Measurements from ENCODE around the gene ZNF783.

ZNF783 gene

GRCh38 chr7:149287622-149288021 is 25.6 kb downstream of the ZNF783 start:
- DNase-seq (ENCODE audit: low read depth, low spot score), result no peak
- no peaks in the 10 kb centered on the region for H3K27me3 ChIP-seq (ENCODE audit: insufficient read depth, insufficient read length)
- H3K36me3 ChIP-seq (ENCODE audit: insufficient read depth, insufficient read length, low read length), result peaks cover 8% of the 10 kb centered on the region
- no peaks in the 10 kb centered on the region for H3K9me3 ChIP-seq (ENCODE audit: insufficient read depth, low read length)
- no peaks in the 10 kb centered on the region for H3K4me1 ChIP-seq (ENCODE audit: insufficient read depth, insufficient read length)
- TF ChIP-seq YY1 (IDR thresholded peaks at IDR 0.05; ENCODE audit: insufficient read depth, insufficient read length), result no peak
- no peak for TF ChIP-seq ZNF274 (IDR thresholded peaks at IDR 0.05; ENCODE audit: low read depth, low read length)
- no peak for TF ChIP-seq SUZ12 (IDR thresholded peaks at IDR 0.05; ENCODE audit: extremely low read depth, insufficient read depth, insufficient read length)
- no peak overlapping the region for H3K4me3 ChIP-seq (ENCODE audit: insufficient read length, low read depth)
- no peak overlapping the region for H3K9ac ChIP-seq (ENCODE audit: insufficient read length, low read depth)

GRCh38 chr7:149289262-149289661 is 27.3 kb downstream of the ZNF783 start:
- no peaks in the 10 kb centered on the region for H3K4me1 ChIP-seq (ENCODE audit: insufficient read depth, insufficient read length)
- H3K9ac ChIP-seq (ENCODE audit: insufficient read length, low read depth), result no peak overlapping the region
- H3K4me3 ChIP-seq (ENCODE audit: insufficient read length, low read depth), result no peak overlapping the region
- no peak for TF ChIP-seq SUZ12 (IDR thresholded peaks at IDR 0.05; ENCODE audit: extremely low read depth, insufficient read depth, insufficient read length)
- no peak for TF ChIP-seq ZNF274 (IDR thresholded peaks at IDR 0.05; ENCODE audit: low read depth, low read length)
- no peak for TF ChIP-seq YY1 (IDR thresholded peaks at IDR 0.05; ENCODE audit: insufficient read depth, insufficient read length)
- no peaks in the 10 kb centered on the region for H3K27me3 ChIP-seq (ENCODE audit: insufficient read depth, insufficient read length)
- peaks cover 18% of the 10 kb centered on the region for H3K36me3 ChIP-seq (ENCODE audit: insufficient read depth, insufficient read length, low read length)
- no peaks in the 10 kb centered on the region for H3K9me3 ChIP-seq (ENCODE audit: insufficient read depth, low read length)
- DNase-seq (ENCODE audit: low read depth, low spot score), result no peak

GRCh38 chr7:149289856-149290255 is 27.9 kb downstream of the ZNF783 start:
- Histone ChIP-seq H3K27me3 (ENCODE audit: insufficient read depth, insufficient read length) (no peaks in the 10 kb centered on the region), H3K36me3 (ENCODE audit: insufficient read depth, insufficient read length, low read length) (peaks cover 23% of the 10 kb centered on the region), H3K4me1 (ENCODE audit: insufficient read depth, insufficient read length) (no peaks in the 10 kb centered on the region), H3K4me3 (ENCODE audit: insufficient read length, low read depth) (no peak overlapping the region), H3K9ac (ENCODE audit: insufficient read length, low read depth) (no peak overlapping the region), H3K9me3 (ENCODE audit: insufficient read depth, low read length) (no peaks in the 10 kb centered on the region)
- TF ChIP-seq ZNF274 (IDR thresholded peaks at IDR 0.05; ENCODE audit: low read depth, low read length) (no peak), SUZ12 (IDR thresholded peaks at IDR 0.05; ENCODE audit: extremely low read depth, insufficient read depth, insufficient read length) (no peak), YY1 (IDR thresholded peaks at IDR 0.05; ENCODE audit: insufficient read depth, insufficient read length) (no peak)
- DNase-seq (ENCODE audit: low read depth, low spot score), result no peak

- TF ChIP-seq ZNF274 (IDR thresholded peaks at IDR 0.05; ENCODE audit: low read depth, low read length) (no peak), YY1 (IDR thresholded peaks at IDR 0.05; ENCODE audit: insufficient read depth, insufficient read length) (no peak), SUZ12 (IDR thresholded peaks at IDR 0.05; ENCODE audit: extremely low read depth, insufficient read depth, insufficient read length) (no peak)
- peaks cover 26% of the 10 kb centered on the region for H3K36me3 ChIP-seq (ENCODE audit: insufficient read depth, insufficient read length, low read length)
These were observed 29.2 kb downstream of the ZNF783 start for GRCh38 chr7:149291036-149291780.

GRCh38 chr7:149291781-149292461 is 29.9 kb downstream of the ZNF783 start:
- Histone ChIP-seq H3K9me3 (ENCODE audit: insufficient read depth, low read length) (no peaks in the 10 kb centered on the region), H3K4me1 (ENCODE audit: insufficient read depth, insufficient read length) (no peaks in the 10 kb centered on the region), H3K27me3 (ENCODE audit: insufficient read depth, insufficient read length) (no peaks in the 10 kb centered on the region), H3K4me3 (ENCODE audit: insufficient read length, low read depth) (no peak overlapping the region), H3K36me3 (ENCODE audit: insufficient read depth, insufficient read length, low read length) (peaks cover 30% of the 10 kb centered on the region), H3K9ac (ENCODE audit: insufficient read length, low read depth) (no peak overlapping the region)
- no peak for DNase-seq (ENCODE audit: low read depth, low spot score)
- no peak for TF ChIP-seq YY1 (IDR thresholded peaks at IDR 0.05; ENCODE audit: insufficient read depth, insufficient read length)
- TF ChIP-seq ZNF274 (IDR thresholded peaks at IDR 0.05; ENCODE audit: low read depth, low read length), result no peak
- no peak for TF ChIP-seq SUZ12 (IDR thresholded peaks at IDR 0.05; ENCODE audit: extremely low read depth, insufficient read depth, insufficient read length)

More at GRCh38 chr7:149291036-149291780, 29.2 kb downstream of the ZNF783 start:
- Histone ChIP-seq H3K27me3 (ENCODE audit: insufficient read depth, insufficient read length) (no peaks in the 10 kb centered on the region), H3K9ac (ENCODE audit: insufficient read length, low read depth) (no peak overlapping the region), H3K4me1 (ENCODE audit: insufficient read depth, insufficient read length) (no peaks in the 10 kb centered on the region), H3K9me3 (ENCODE audit: insufficient read depth, low read length) (no peaks in the 10 kb centered on the region), H3K4me3 (ENCODE audit: insufficient read length, low read depth) (no peak overlapping the region)
- no peak for DNase-seq (ENCODE audit: low read depth, low spot score)

- no peaks in the 10 kb centered on the region for H3K4me1 ChIP-seq (ENCODE audit: insufficient read depth, insufficient read length)
- TF ChIP-seq YY1 (IDR thresholded peaks at IDR 0.05; ENCODE audit: insufficient read depth, insufficient read length), result no peak
- no peaks in the 10 kb centered on the region for H3K9me3 ChIP-seq (ENCODE audit: insufficient read depth, low read length)
- no peaks in the 10 kb centered on the region for H3K27me3 ChIP-seq (ENCODE audit: insufficient read depth, insufficient read length)
- no peak overlapping the region for H3K9ac ChIP-seq (ENCODE audit: insufficient read length, low read depth)
- no peak for DNase-seq (ENCODE audit: low read depth, low spot score)
- H3K36me3 ChIP-seq (ENCODE audit: insufficient read depth, insufficient read length, low read length), result peaks cover 28% of the 10 kb centered on the region
- no peak overlapping the region for H3K4me3 ChIP-seq (ENCODE audit: insufficient read length, low read depth)
These were observed 30.4 kb downstream of the ZNF783 start for GRCh38 chr7:149292462-149292823.

GRCh38 chr7:149293338-149293737 is 31.3 kb downstream of the ZNF783 start:
- Histone ChIP-seq H3K27me3 (ENCODE audit: insufficient read depth, insufficient read length) (no peaks in the 10 kb centered on the region), H3K4me1 (ENCODE audit: insufficient read depth, insufficient read length) (no peaks in the 10 kb centered on the region), H3K4me3 (ENCODE audit: insufficient read length, low read depth) (no peak overlapping the region), H3K36me3 (ENCODE audit: insufficient read depth, insufficient read length, low read length) (peaks cover 28% of the 10 kb centered on the region), H3K9me3 (ENCODE audit: insufficient read depth, low read length) (peaks cover 3% of the 10 kb centered on the region; the same call in 1 of the 2 replicates), H3K9ac (ENCODE audit: insufficient read length, low read depth) (no peak overlapping the region)
- no peak for TF ChIP-seq YY1 (IDR thresholded peaks at IDR 0.05; ENCODE audit: insufficient read depth, insufficient read length)
- no peak for TF ChIP-seq SUZ12 (IDR thresholded peaks at IDR 0.05; ENCODE audit: extremely low read depth, insufficient read depth, insufficient read length)
- TF ChIP-seq ZNF274 (IDR thresholded peaks at IDR 0.05; ENCODE audit: low read depth, low read length), result no peak
- no peak for DNase-seq (ENCODE audit: low read depth, low spot score)
